DND-41 (cell line): Measurements from ENCODE around the gene POLL.

ENCODE experiments used
- ATAC-seq: fragments of 200-7000 bp; cut with Tn5 transposase; 3 replicates; pipeline ENCODE4 v1.9.1; 2021; ENCODE audit warnings: low read depth; ENCODE audit not compliant: insufficient read depth
- DNase-seq: peaks from one replicate; pipeline ENCODE4 v3.0.0-alpha.2; 2020
- H2AFZ ChIP-seq: 2 replicates; pipeline ENCODE4 v1.6.0; 2012; ENCODE audit warnings: low read depth, low read length
- H3K27ac ChIP-seq: 2 replicates; pipeline ENCODE4 v1.5.1; 2012; ENCODE audit warnings: low read length, inconsistent platforms
- H3K27me3 ChIP-seq: fragments of 200-600 bp; sonication (generic); 2 replicates; pipeline ENCODE4 v1.6.0; 2012; ENCODE audit warnings: low read length, mild to moderate bottlenecking, inconsistent platforms; ENCODE audit not compliant: insufficient read depth, poor library complexity
- H3K36me3 ChIP-seq: 2 replicates; pipeline ENCODE4 v1.5.1; 2012; ENCODE audit warnings: low read length, inconsistent platforms; ENCODE audit not compliant: insufficient read depth
- H3K4me1 ChIP-seq: 2 replicates; pipeline ENCODE4 v1.5.1; 2012; ENCODE audit warnings: mild to moderate bottlenecking, low read length; ENCODE audit not compliant: insufficient read depth
- H3K4me2 ChIP-seq: 2 replicates; pipeline ENCODE4 v1.6.0; 2012; ENCODE audit warnings: mild to moderate bottlenecking, moderate library complexity, low read length, inconsistent platforms; ENCODE audit not compliant: insufficient read depth
- H3K4me3 ChIP-seq, 2 experiments: fragments of 200-600 bp in 1 of 2; shearing (Covaris generic) in 1 of 2; 2 replicates each; pipeline ENCODE4 v1.5.1; 2012 to 2016; ENCODE audit warnings: inconsistent platforms in 2 of 2, low read length in 2 of 2, mild to moderate bottlenecking in 2 of 2, low read depth in 1 of 2, moderate library complexity in 1 of 2
- H3K79me2 ChIP-seq: 2 replicates; pipeline ENCODE4 v1.6.0; 2012; ENCODE audit warnings: low read length, inconsistent platforms; ENCODE audit not compliant: insufficient read depth
- H3K9ac ChIP-seq: 2 replicates; pipeline ENCODE4 v1.6.0; 2012; ENCODE audit warnings: low read depth, mild to moderate bottlenecking, inconsistent platforms, low read length, moderate library complexity
- H3K9me3 ChIP-seq: 2 replicates; pipeline ENCODE4 v1.5.1; 2012; ENCODE audit warnings: low read length, moderate library complexity, mild to moderate bottlenecking, inconsistent platforms; ENCODE audit not compliant: insufficient read depth, severe bottlenecking
- H4K20me1 ChIP-seq: 2 replicates; pipeline ENCODE4 v1.6.0; 2012; ENCODE audit warnings: low read length; ENCODE audit not compliant: insufficient read depth
- CTCF ChIP-seq: IDR thresholded peaks from 2 replicates; pipeline ENCODE4 v1.5.1; 2012; ENCODE audit warnings: borderline replicate concordance, low read length, moderate library complexity, mild to moderate bottlenecking; ENCODE audit not compliant: poor library complexity, severe bottlenecking; ENCODE audit errors: extremely low read depth
- EZH2 ChIP-seq: IDR thresholded peaks from 3 replicates; pipeline ENCODE4 v1.6.1; 2012; ENCODE audit warnings: borderline replicate concordance, low read depth, mild to moderate bottlenecking, moderate library complexity, low read length, inconsistent platforms; ENCODE audit not compliant: severe bottlenecking

POLL gene

GRCh38 chr10:101613646-101614045 is 25.6 kb upstream of the POLL start:
- ATAC-seq: no peak
- Histone ChIP-seq H3K9ac (no peak overlapping the region), H3K36me3 (peaks cover 59% of the 10 kb centered on the region), H3K4me1 (no peaks in the 10 kb centered on the region), H2AFZ (no peak overlapping the region), H3K79me2 (no peaks in the 10 kb centered on the region), H3K4me3 (no peak overlapping the region), H3K27me3 (no peaks in the 10 kb centered on the region), H3K4me2 (no peak overlapping the region), H3K27ac (no peak overlapping the region), H3K9me3 (no peaks in the 10 kb centered on the region), H4K20me1 (no peaks in the 10 kb centered on the region; the same call in 1 of the 2 replicates)
- no peak for DNase-seq
- TF ChIP-seq CTCF (no peak), EZH2 (no peak)

- no peak for ATAC-seq
- H3K27me3 ChIP-seq: no peaks in the 10 kb centered on the region
- no peaks in the 10 kb centered on the region for H3K9me3 ChIP-seq
- no peaks in the 10 kb centered on the region; the same call in 1 of the 2 replicates for H4K20me1 ChIP-seq
- no peak for DNase-seq
- peaks cover 59% of the 10 kb centered on the region for H3K36me3 ChIP-seq
- no peak overlapping the region for H3K27ac ChIP-seq
- TF ChIP-seq EZH2: no peak
- H2AFZ ChIP-seq: no peak overlapping the region
- no peak overlapping the region for H3K9ac ChIP-seq
- no peak overlapping the region for H3K4me3 ChIP-seq
- H3K79me2 ChIP-seq: no peaks in the 10 kb centered on the region
- no peaks in the 10 kb centered on the region for H3K4me1 ChIP-seq
- H3K4me2 ChIP-seq: no peak overlapping the region
Observed at GRCh38 chr10:101612872-101613271, 24.8 kb upstream of the POLL start.

DNA sequence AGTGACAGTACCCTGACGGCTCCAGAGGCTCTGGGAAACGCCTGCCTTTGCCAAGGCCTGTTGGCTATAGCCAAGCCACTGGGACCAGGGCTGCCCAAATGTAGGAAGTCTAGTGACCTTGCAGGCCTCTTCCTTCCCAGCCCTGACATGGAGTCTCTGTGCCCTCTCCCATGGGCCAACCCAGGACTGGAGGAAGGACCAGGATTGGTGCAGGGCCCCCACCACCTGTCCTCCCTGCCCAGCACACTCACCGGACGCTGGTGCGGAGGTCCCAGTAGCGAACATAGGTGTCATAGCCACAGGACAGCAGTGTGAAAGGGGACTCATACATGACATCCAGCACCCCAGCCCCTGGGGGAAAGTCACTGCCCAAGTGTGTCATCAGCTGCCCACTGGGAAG is 24.0 kb upstream of the POLL start:
- H3K4me2 ChIP-seq: no peak overlapping the region
- H3K4me1 ChIP-seq: no peaks in the 10 kb centered on the region
- no peak overlapping the region for H2AFZ ChIP-seq
- no peaks in the 10 kb centered on the region for H3K9me3 ChIP-seq
- no peak for ATAC-seq
- no peak overlapping the region for H3K9ac ChIP-seq
- no peaks in the 10 kb centered on the region for H3K27me3 ChIP-seq
- no peak overlapping the region for H3K27ac ChIP-seq
- TF ChIP-seq EZH2: no peak
- TF ChIP-seq CTCF: no peak
- no peak overlapping the region for H3K4me3 ChIP-seq
- peaks cover 56% of the 10 kb centered on the region for H3K36me3 ChIP-seq
- H4K20me1 ChIP-seq: no peaks in the 10 kb centered on the region; the same call in 1 of the 2 replicates
- no peak for DNase-seq
- H3K79me2 ChIP-seq: no peaks in the 10 kb centered on the region

GRCh38 chr10:101611096-101611905 is 23.2 kb upstream of the POLL start:
- H3K79me2 ChIP-seq: no peaks in the 10 kb centered on the region
- no peak overlapping the region for H3K27ac ChIP-seq
- H2AFZ ChIP-seq: no peak overlapping the region
- H3K9me3 ChIP-seq: no peaks in the 10 kb centered on the region
- no peaks in the 10 kb centered on the region; the same call in 1 of the 2 replicates for H4K20me1 ChIP-seq
- no peak for DNase-seq
- H3K36me3 ChIP-seq: peaks cover 50% of the 10 kb centered on the region
- no peak overlapping the region for H3K9ac ChIP-seq
- no peak for TF ChIP-seq CTCF
- TF ChIP-seq EZH2: no peak
- H3K4me2 ChIP-seq: no peak overlapping the region
- H3K4me3 ChIP-seq: no peak overlapping the region
- H3K4me1 ChIP-seq: no peaks in the 10 kb centered on the region
- ATAC-seq: peak; percentile 41; the same call in 1 of the 3 replicates
- H3K27me3 ChIP-seq: no peaks in the 10 kb centered on the region
